Dermis blood vessel endothelial cell (primary cell): ENCODE data around the gene NOTCH4. TPM values are rescaled to one million over a fixed set of nuclear protein-coding genes. Genes with fewer than 3 reads are reported as not detected.

Source experiments
- total RNA-seq: library from RNA; depleted of rRNA; stranded (reverse); fragments of >200 nt; gene quantifications from 2 replicates; pipeline ENCODE4 v1.2.3, GENCODE V29; 2014

Gene NOTCH4
- total RNA-seq, 1 donor from 2014 or later, result 63.5 TPM

Other genes with a start within 250 kb of the NOTCH4 start
- 1.5 and 2.2 TPM in 2 replicates for gene C4A, start 242.0 kb downstream of the NOTCH4 start, total RNA-seq
- 1.2 and 2.6 TPM in 2 replicates for gene C4B, start 209.3 kb downstream of the NOTCH4 start, total RNA-seq
- 0.34 TPM in 1 of 2 replicates, not detected in the other for gene CYP21A2, start 185.7 kb downstream of the NOTCH4 start, total RNA-seq
- gene TNXB, start 114.7 kb downstream of the NOTCH4 start, total RNA-seq, result 4.6 and 4.8 TPM in 2 replicates
- 13.4 and 20.5 TPM in 2 replicates for gene ATF6B, start 95.8 kb downstream of the NOTCH4 start, total RNA-seq
- 6.9 and 8.3 TPM in 2 replicates for gene FKBPL, start 93.8 kb downstream of the NOTCH4 start, total RNA-seq
- 0.05 TPM in 1 of 2 replicates, not detected in the other for gene PRRT1, start 72.1 kb downstream of the NOTCH4 start, total RNA-seq
- 69.8 and 82.5 TPM in 2 replicates for gene PPT2, start 69.9 kb downstream of the NOTCH4 start, total RNA-seq
- 1.3 and 2.7 TPM in 2 replicates for gene EGFL8, start 59.5 kb downstream of the NOTCH4 start, total RNA-seq
- gene AGPAT1, start 48.0 kb downstream of the NOTCH4 start, total RNA-seq, result 9.5 and 22.2 TPM in 2 replicates
- 31.6 and 53.1 TPM in 2 replicates for gene RNF5, start 45.7 kb downstream of the NOTCH4 start, total RNA-seq
- 0.74 and 0.85 TPM in 2 replicates for gene AGER, start 39.8 kb downstream of the NOTCH4 start, total RNA-seq
- gene PBX2, start 33.9 kb downstream of the NOTCH4 start, total RNA-seq, result 62.3 and 85.6 TPM in 2 replicates
- 3.1 and 8.7 TPM in 2 replicates for gene GPSM3, start 31.4 kb downstream of the NOTCH4 start, total RNA-seq
- not detected in 2 replicates for gene TSBP1, start 147.8 kb upstream of the NOTCH4 start, total RNA-seq
- not detected in 2 replicates for gene BTNL2, start 183.1 kb upstream of the NOTCH4 start, total RNA-seq
- 0.09 TPM in 1 of 2 replicates, not detected in the other for gene HLA-DRA, start 215.8 kb upstream of the NOTCH4 start, total RNA-seq